Lower leg skin (tissue), 4 donors: ENCODE measurements around the gene TM9SF4. TPM values are rescaled to one million over a fixed set of nuclear protein-coding genes. Genes with fewer than 3 reads are reported as not detected.
"Not testable (repeated sequence)": the region's sequence is repeated elsewhere in the genome, so short reads cannot be mapped to it uniquely, and the experiment has no call there.

Experiments
- DNase-seq, 2 donors: peaks; one replicate each; pipeline ENCODE4 v3.0.0-alpha.2; 2019; ENCODE audit warnings: low spot score in 2 of 2
- H3K4me3 ChIP-seq: fragments of 200-600 bp; sonication (generic); 2 replicates; pipeline ENCODE4 v1.5.1; 2017; ENCODE audit warnings: mild to moderate bottlenecking, low read depth; ENCODE audit not compliant: poor library complexity, severe bottlenecking
- CTCF ChIP-seq, 3 donors: fragments of 450-650 bp; IDR thresholded peaks; one replicate each; pipeline ENCODE4 v1.5.1; 2016; ENCODE audit warnings: antibody characterized with exemption in 3 of 3, mild to moderate bottlenecking in 3 of 3, moderate library complexity in 2 of 3
- POLR2A ChIP-seq, 2 donors: fragments of 450-650 bp; IDR thresholded peaks; one replicate each; pipeline ENCODE4 v1.6.1; 2016 to 2017; ENCODE audit warnings: antibody characterized with exemption in 2 of 2, mild to moderate bottlenecking in 1 of 2, moderate library complexity in 1 of 2
- WGBS, 2 donors: methylation state at CpG; one replicate each; pipeline ENCODE4 v1.1.5; 2018; 5-methylcytosine and 5-hydroxymethylcytosine counted together
- intact Hi-C: fragments of 100-400 bp; cut with DNase I; formaldehyde crosslinking; loops from one replicate; pipeline ENCODE4 v1.15.0; 2023; ENCODE audit warnings: low total_unique reads
- total RNA-seq, 4 donors: library from RNA; depleted of rRNA; stranded (reverse); fragments of >200 nt; gene quantifications; one replicate each; pipeline ENCODE4 v1.1.0, GENCODE V29; 2016

Gene TM9SF4
- total RNA-seq, 4 donors from 2014 or later, result 42.2 to 49.5 (median 47.3) TPM

GRCh38 chr20:32168184-32168910 is 58.8 kb downstream of the TM9SF4 start:
- no peak for DNase-seq
- WGBS, 2 donors, result 65 to 67% methylated on average over 2 of the region's 2 CpGs
- intact Hi-C loops, result no loop called here

GRCh38 chr20:32177696-32178095 is 68.2 kb downstream of the TM9SF4 start:
- intact Hi-C loops, H3K4me3 ChIP-seq, DNase-seq: not testable (repeated sequence)
- 91 to 96% methylated on average over 7 of the region's 7 CpGs for WGBS, 2 donors

More at GRCh38 chr20:32168184-32168910, 58.8 kb downstream of the TM9SF4 start:
- H3K4me3 ChIP-seq, result no peak overlapping the region
- no peak for TF ChIP-seq POLR2A (IDR thresholded peaks at IDR 0.05)
- TF ChIP-seq CTCF (IDR thresholded peaks at IDR 0.05), result no peak

GRCh38 chr20:32179515-32179914 is 70.0 kb downstream of the TM9SF4 start:
- intact Hi-C loops, result no loop called here
- 79 to 83% methylated on average over 2 of the region's 2 CpGs for WGBS, 2 donors
- TF ChIP-seq CTCF (IDR thresholded peaks at IDR 0.05), result no peak
- no peak for TF ChIP-seq POLR2A (IDR thresholded peaks at IDR 0.05)
- H3K4me3 ChIP-seq, result no peak overlapping the region
- DNase-seq, result no peak

GRCh38 chr20:32179934-32180333 is 70.4 kb downstream of the TM9SF4 start:
- TF ChIP-seq POLR2A (IDR thresholded peaks at IDR 0.05) (no peak), CTCF (IDR thresholded peaks at IDR 0.05) (no peak)
- intact Hi-C loops, result no loop called here
- no peak for DNase-seq
- no peak overlapping the region for H3K4me3 ChIP-seq
- 92 to 93% methylated on average over 4 of the region's 4 CpGs for WGBS, 2 donors

GRCh38 chr20:32181606-32182005 is 72.1 kb downstream of the TM9SF4 start:
- WGBS, 2 donors, result 97 to 100% methylated on average over 2 of the region's 2 CpGs

More at GRCh38 chr20:32181606-32182005, 72.1 kb downstream of the TM9SF4 start:
- DNase-seq, result no peak
- intact Hi-C loops, result no loop called here
- no peak for TF ChIP-seq CTCF (IDR thresholded peaks at IDR 0.05)
- no peak overlapping the region for H3K4me3 ChIP-seq
